Stimulated activated naive CD4-positive, alpha-beta T cell (primary cell): Measurements from ENCODE around the gene ADAMTS4.

Experiments used
- DNase-seq, 6 experiments: peaks; one replicate each; lab custom pipeline; 2025; lab: John Stamatoyannopoulos, UW

ADAMTS4 gene

DNA sequence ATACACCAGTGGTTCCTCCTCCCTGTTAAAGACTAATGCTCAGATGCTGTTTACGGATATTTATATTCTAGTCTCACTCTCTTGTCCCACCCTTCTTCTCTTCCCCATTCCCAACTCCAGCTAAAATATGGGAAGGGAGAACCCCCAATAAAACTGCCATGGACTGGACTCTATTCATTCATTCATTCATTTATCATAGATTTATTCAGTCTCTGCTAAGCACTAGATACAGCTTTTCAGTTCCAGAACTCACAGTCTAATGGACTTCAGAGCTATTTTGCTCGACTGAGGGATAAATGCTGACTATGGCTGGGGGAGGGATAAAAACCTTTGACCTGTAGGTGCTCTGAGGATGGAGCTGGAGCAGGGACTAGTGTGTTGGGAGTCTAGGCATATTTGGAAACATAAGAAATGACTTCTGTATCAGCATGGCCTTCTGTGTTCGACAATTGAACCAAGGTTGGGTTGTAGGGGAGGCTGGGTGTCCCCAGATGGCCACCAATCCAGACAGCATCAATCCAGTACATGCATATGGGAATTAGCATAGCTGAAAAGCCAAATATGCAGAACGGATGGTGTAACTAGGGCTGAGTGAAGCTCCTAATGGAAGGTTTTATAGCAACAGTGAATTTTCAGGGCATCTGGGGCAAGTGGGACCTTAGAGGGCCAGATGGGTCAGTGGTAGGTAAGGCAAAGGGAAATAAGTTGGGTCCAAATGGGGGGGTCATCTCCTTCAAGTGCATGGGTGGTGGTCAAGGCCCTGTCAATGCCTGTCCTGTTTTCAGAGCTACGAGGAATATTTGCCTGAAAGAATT lies 20.4 kb upstream of the ADAMTS4 start:
- DNase-seq: no peak

DNA sequence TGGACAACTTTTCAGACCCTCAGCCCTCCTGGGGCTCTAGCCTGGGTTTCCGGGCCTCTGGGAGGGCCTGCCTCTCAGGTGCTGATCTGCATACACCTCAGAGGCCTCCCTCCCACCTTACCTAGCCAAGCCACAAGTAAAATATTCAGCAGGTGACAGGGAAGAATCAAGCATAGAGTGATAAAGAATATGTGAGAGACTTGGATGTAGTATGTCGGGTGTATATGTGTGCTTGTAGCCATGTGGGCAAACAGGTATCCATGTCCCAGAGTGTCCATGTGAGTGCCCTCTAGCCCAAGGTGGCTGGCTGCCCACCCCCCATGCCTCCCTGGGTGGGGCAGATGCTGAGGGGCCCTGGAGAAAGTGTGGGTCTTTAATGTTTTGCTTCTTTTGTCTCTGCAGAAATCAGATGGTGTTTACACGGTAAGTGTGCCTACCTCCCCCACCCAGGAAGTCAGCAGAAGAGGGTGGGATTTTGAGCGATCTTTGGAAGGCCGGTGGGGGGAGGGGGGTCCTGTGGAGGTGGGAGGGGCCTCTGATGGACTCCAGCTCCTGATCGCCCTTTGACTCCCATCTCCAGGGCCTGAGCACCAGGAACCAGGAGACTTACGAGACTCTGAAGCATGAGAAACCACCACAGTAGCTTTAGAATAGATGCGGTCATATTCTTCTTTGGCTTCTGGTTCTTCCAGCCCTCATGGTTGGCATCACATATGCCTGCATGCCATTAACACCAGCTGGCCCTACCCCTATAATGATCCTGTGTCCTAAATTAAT lies 19.6 kb upstream of the ADAMTS4 start:
- peak in 4 of 6 experiments; percentile 18 to 75 (median 54) for DNase-seq

DNA sequence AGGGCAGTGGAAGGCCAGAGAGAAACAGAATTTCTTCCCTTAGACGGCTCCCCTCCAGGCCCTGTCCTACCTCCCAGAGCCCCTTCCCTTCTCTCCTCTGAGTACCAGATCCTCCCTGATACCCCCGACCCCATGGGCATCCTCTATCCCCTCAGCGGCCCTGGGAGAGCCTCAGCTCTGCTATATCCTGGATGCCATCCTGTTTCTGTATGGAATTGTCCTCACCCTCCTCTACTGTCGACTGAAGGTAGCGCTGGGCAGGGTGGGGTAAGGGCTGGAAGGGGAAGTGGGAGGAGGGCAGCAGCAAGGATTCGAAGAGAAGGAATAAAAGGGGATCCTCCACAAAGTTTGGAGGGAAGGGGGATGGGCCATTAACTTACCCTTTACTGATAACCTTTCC lies 19.0 kb upstream of the ADAMTS4 start:
- DNase-seq: no peak

DNA sequence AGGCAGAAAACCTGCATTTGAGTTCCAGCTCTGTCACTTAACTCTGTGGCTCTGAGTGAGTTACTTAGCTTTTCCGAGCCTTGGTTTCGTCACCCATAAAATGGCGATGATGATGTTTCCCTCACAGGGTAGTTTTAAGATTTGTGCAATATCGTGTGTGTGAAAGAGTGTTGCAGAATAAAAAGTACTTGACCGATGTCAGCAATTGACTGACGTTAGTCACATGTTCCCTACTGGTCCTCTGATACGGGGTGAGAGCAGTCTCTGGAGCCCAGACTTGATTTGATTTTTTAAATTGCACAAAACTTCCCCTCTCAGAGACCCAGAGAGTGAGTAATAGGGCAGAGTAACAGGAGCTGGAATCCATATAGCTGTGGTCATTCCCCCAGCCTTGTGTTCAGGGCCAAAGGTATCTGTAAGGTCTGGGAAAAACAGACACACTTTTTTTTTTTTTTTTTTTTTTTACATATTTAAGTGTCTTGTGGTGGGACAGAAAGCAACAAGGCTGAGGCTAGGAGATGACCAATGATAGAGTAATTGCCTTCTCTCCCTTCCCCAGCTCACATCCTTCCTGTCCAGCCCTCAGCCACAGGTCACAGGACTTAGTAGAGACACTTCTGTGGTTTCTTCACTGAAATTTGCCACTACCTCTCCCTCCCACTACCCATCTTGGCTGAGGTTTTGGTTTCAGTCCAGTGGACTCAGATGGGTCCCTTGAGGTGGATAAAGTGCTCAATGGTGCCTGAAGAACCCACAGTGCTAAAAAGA lies 18.3 kb upstream of the ADAMTS4 start:
- no peak for DNase-seq

DNA sequence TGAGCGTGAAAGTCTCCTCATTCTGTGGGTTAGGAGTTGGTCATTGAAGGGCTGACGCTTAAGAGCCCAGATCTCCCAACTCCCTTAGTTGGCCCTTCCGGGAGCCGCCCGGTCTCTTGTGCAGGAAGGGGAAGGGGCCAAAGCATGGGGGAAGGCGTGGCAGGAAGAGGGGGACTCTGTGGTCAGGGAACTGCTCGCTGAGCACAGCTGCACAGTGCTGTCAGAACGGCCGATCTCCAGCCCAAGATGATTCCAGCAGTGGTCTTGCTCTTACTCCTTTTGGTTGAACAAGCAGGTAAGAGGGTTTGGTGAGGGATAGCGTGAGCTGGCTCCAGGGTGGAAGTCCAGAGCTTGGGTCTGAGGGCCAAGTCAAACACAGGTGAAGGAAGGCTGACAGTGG lies 16.2 kb upstream of the ADAMTS4 start, which contains the start of gene FCER1G:
TSS of gene FCER1G (plus strand) at position 220 of the 400 bp plus-strand sequence. CDS start at position 247, 27 bp downstream.
- DNase-seq: no peak

DNA sequence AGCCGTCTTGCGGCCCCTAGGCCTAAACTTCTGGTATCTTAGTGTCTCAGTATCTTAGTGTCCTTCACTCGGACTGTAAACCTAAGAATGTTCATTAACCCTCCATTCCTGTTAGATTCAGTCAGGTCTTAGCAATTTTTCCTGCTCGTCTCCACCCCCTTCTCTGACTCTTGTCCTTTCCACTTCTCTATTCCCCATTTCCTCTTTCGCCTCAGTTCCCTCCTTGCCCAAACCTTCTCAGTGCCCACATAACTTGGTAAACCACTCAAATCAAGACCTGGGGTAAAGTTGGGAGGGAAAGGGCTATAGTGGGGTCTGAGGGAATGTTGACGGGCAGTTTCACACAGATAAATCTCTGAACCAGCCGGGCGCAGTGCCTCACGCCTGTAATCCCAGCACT lies 15.5 kb upstream of the ADAMTS4 start:
- no peak for DNase-seq

DNA sequence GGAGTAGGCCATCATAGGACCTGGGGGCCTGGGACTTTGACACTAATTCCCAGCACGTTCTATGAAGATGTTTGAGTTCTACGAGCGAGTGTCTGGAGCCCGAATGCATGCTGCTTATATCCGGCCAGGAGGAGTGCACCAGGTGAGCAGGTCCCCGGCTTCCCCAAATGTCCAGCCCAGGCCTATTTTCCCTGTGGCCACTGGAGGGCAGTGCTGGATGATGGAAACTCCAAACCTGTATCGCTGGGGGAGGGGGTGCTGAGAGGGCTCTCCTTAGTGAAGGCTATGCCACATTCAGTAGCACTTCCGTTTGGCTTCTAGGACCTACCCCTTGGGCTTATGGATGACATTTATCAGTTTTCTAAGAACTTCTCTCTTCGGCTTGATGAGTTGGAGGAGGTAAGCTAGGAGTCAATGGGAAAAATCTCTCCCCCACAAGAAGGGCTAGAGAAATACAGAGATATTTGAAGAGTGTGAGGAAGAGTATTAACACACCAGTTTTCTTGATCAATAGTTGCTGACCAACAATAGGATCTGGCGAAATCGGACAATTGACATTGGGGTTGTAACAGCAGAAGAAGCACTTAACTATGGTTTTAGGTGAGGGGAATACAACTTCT lies 11.0 kb upstream of the ADAMTS4 start:
- peak; percentile 50 to 76 (median 72) for DNase-seq

DNA sequence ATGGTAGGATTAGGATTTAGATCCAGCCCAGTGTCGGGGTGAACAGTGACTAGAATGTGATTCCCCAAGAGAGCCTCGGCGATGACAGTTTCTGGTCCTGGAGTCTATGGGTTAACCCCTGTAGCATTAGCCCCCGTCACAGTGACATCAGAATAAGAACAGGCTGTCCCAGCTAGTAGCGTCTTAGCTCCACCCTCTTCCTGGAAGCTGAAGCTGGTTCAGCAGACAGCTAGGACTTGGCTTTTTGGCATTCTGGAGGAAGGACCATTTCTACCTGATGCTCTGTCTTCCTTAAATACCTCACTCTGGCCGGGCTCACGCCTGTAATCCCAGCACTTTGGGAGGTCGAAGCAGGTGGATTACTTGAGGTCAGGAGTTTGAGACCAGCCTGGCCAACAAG lies 8.3 kb upstream of the ADAMTS4 start:
- no peak for DNase-seq

DNA sequence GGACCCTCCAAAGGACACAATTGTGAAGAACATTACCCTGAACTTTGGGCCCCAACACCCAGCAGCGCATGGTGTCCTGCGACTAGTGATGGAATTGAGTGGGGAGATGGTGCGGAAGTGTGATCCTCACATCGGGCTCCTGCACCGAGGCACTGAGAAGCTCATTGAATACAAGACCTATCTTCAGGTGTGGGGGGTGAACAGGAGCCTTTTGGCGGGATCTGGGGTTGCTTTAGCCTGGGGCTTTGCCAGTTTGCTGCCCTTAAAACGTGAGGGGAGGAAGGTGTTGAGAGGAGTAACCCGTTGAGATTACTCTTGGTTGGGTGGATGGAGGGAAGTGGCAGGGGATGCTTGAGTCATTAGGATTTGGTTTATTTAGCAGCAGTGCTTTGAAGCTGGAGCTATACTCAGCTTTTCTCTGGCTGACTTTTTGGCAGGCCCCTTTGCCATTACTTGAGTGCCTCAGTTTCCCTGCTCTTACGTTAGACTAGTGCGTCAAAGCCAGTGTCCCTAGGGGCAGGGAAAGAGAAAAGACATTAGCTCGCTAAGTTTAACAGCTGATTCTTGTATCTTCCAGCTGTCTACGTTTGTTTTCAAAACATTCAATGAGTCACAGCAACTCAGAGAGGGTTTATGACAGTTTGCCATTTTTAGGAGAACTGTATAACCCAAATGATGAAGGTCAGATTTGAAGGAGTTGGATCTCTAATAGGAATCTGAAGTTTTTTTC lies 7.7 kb upstream of the ADAMTS4 start:
- no peak for DNase-seq

DNA sequence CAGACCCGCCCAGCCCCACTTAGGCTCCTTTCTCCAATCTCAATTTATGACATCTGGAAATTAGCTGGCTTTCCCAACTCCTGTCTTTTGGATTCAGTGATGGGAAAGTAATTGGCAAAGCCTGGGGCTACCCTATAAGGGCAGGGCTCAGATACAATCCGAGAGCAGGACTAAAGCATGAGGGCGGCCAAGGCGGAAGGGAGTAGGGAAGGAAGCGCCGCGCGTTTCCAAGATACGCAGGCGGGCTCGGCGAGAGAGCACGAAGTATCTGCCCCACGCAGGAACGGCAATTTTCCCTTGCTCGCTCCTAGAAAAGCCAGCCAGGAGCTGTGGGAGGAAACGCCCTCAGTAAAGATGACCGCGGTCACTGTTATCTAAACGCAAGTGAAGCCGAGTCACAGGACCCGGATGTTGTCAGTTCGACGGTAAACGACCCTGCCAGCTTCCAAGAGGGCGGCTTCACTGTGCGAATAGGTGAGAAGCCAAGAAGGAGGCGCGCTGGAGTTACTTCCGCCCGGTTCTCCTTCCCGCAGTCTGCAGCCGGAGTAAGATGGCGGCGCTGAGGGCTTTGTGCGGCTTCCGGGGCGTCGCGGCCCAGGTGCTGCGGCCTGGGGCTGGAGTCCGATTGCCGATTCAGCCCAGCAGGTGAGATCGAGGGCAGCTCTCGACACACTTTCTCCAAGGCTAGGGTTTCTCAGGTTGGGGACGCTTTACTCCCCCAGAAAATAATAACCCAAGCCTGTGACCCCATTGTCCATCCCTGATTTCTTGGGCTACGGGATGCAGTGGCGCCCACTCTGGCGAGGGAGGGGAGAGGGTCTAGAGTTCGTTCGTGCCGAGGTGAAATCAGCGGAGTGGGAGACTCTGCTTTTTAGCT lies 3.2 kb upstream of the ADAMTS4 start, which contains the start of gene NDUFS2:
TSS of gene NDUFS2 (plus strand) at position 532 of the 877 bp plus-strand sequence. CDS start at position 551, 19 bp downstream.
- DNase-seq: peak; percentile 85 to 95 (median 93)

DNA sequence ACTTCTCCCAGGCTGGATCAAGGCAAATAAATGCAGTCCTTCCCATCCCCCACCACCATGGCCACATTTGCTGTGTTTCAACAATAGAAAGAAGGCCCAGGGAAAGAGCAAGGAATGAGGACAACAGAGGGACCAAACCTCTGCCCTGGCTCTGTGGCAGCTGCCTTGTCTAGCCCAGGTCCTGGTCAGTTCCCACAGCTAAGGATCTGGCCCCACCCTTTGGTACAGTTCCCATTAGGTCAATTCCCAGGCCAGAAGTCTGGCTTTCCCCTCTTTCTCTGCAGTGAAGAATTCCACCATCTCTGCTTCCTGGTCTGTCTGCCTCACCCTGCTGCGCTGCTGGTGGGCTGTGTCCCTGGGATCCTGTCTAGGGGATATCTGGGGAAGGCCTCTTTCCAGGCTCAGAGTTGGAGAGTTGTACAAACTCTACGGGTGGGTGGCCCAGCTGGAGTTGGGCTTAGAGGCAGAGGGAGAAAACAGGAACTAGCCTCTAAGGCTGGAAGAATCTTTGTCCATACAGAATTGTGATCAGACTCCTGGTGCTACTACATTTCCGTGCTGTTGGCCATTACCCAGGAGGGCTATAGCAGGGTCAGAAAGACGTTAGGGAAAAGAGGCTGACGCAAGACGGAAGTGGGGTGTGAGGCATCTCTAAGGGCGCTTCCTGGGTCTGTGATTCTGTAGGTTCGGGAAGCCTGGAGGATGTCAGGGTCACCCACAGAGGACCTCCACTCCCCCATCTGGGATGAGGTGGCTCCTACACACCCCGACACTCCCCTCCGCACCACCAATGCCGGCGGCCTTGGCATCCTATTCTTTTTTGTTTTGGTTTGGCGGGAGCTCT lies 2.4 kb upstream of the ADAMTS4 start:
- no peak for DNase-seq

DNA sequence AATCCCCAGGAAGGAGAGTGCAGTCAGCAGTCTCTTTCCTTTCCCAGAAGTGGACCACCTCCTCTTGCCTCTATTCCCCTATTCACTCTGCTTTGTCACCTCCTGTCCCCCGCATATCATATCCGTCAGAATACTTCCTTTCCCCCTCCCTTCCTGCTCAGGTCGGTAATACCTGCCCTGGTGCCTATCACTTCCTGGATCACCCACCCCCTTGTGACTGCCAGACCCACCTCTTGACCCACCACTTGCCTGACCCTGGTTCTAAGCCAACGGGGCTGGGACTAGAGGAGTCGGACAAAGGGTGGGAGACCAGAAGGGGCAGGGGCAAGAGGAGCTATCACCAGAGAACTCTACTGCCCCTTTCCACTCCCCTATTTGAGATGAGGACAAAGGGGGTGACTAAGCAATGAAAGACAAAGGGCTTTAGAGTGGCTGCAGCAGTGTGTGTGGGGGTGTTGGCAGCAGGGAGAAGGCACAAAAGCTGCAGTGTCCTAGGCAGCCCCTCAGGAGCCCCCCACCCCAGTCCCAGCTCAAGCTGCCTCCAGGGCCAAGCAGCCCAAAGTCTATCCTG lies 1.7 kb upstream of the ADAMTS4 start:
- DNase-seq: peak in 1 of 6 experiments; percentile 24

DNA sequence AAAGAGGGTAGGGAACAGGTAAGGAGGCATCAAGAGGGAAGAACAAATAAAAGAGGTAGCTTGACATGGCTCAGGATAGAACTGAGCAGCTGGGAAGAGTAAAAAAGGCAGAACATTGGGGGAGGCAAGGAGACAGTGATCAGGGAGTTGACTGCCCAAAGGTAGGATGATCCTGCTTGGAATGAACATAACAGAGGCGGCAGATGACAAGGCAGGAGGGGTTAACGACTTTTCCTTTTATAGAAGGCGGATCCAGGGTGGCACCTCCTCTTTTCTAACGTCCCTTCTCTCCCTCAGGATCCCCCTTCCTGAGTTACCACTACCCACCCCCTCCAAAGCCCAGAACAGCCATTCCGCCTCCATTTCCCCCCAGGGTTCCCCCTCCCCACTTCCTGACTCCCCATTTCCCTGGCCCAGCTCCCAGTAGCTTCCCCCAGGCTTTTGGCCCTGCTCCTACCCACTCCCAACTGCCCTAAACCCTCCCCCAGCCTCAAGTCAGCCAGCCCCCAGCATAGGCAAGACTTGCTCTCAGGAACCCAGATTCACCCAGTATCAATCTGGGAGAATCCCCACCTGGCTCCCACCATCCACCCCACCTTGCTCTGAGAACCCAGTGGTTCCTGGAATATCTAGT lies 769 bp upstream of the ADAMTS4 start:
- DNase-seq: no peak

DNA sequence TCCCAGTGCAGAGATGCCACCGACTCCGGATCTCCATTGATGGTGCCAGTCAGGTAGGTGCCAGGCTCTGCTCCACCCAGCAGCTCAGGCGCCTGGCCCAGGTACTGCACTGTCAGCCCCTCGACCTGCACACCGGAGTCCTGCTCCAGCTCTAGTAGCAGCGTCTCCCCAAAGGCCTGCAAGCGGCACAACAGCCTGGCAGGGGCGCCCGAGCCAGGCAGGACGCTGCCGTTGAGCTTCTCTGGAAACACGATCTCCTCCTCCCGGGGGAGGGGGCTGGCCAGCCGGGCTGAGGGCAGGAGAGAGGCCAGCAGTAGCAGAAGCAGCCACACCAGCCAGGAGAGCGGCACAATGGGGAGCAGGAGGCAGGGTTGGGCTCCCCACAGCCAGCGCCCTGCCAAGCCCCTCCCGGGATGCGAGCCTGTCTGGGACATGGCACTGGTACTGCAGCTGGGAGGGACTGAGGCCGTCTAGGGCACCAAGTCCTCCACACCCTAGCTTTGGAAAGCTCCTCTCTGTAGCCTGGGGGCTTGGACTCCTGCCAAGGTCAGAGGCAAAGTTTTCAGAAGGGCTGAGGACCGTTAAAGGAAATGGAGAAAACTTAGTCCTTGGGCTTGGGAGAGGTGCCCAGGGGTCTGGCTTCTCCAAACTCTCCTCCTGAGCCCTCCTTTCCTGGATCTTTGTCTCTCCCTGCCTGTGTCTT lies 509 bp downstream of the ADAMTS4 start:
- DNase-seq: no peak

DNA sequence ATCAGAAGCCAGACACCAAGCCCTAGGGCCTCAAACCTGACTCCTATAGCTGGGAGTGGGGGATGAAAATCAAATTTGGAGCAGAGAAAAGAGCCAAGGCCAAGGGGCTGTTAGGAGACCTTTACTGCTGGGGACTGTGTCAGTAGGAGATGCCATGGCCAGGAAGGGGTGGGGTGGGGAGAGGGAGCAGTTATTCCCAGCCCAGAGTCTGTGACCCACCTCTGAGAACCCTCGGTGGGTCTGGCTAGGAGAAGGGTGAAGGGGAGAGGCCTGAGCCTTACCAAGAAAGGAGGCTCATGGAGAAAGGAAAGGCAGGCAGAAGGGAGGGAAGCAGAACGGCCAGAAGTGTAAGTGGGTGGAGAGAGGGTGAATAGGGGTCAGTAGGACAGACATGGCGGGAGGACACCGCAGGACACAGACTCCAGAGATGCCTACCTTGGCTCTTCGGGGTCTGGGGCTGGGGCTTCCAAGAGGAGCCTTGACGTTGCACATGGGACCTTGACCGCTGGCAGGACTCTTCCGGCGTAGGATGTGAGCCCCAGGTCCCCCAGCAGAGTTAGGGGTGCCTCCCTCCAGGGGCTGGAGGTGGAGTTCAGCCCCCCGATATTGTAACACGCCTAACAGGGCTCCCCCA lies 1.2 kb downstream of the ADAMTS4 start:
- no peak for DNase-seq

DNA sequence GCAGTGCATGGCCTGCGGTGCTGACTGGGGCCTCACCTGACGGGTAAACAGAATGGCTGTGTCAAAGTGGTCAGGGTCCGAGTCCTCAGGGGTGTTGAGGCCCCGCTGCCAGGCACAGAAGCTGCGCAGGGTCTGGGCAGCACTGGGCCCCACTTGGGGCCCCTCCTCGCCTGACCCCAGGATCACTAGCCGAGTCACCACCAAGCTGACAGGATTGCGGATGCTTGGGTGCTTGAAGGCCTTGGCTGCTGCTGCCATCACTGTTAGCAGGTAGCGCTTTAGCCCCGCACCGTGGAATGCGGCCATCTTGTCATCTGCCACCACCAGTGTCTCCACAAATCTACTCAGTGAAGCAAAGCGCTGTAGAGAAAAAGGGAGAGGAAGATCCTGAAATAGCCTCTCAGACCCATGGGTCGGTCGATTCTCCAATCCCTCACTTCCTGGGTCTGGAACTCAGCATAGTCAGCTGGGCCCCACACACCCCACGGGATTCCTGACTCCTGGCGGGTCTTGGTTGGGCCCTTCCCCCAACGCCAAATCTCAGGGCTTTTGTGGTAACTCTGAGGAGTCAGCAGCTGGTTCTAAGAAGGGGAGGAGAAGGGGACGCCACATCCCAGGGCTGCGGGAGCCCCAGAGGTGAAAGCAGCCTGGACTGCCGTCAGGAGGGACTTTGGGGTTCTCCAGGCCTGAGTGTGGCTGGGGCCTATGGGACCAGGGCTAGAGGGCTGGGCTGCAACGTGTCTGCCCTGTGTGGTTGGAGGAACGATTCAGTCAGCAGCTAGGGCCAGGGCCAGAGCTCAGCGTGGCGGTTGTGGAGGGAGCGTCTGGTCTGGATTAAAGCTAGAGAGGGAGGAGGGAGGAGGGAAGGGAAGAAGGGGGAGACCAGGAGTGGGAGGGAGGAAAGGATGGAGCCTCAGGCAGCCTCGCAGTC lies 2.1 kb downstream of the ADAMTS4 start:
- no peak for DNase-seq
